Posterior cingulate gyrus (tissue), 11 donors: ENCODE data around the gene CLCN3.

Source experiments
- DNase-seq, 10 donors: peaks; one replicate each; pipeline versions ENCODE4 v3.0.0 to v3.0.0-alpha.2; 2020 to 2021; ENCODE audit warnings: mixed read lengths in 3 of 10
- intact Hi-C: fragments of 100-400 bp; cut with DNase I; formaldehyde crosslinking; loops from one replicate; pipeline ENCODE4 v1.15.1; 2023

Gene CLCN3

GRCh38 chr4:169616846-169617245, 3.5 kb upstream of the CLCN3 start:
- no peak for DNase-seq
- intact Hi-C loops: no loop called here

GRCh38 chr4:169617306-169617705, 3.1 kb upstream of the CLCN3 start:
- DNase-seq: no peak
- intact Hi-C loops: no loop called here

- no peak for DNase-seq
These were observed 2.1 kb upstream of the CLCN3 start for GRCh38 chr4:169618286-169618685.

GRCh38 chr4:169618986-169619385, 1.4 kb upstream of the CLCN3 start:
- DNase-seq: no peak
- intact Hi-C loops: no loop called here

More at GRCh38 chr4:169618286-169618685, 2.1 kb upstream of the CLCN3 start:
- intact Hi-C loops: no loop called here

- intact Hi-C loops: no loop called here
- peak in 4 of 10 donors; percentile 19 to 30 (median 24) for DNase-seq
These were observed 840 bp upstream of the CLCN3 start for GRCh38 chr4:169619518-169619957.

GRCh38 chr4:169620880-169621248, 486 bp downstream of the CLCN3 start:
- intact Hi-C loops: loop anchor here (1.0 to 5.0 kb wide), 3 partner anchors 9 to 171 kb away; partner anchors contain the start of gene NEK1

GRCh38 chr4:169621731-169622492, 1.5 kb downstream of the CLCN3 start:
- intact Hi-C loops: loop anchor here (2.0 to 5.0 kb wide), 2 partner anchors 39 to 170 kb away; no protein-coding TSS in a partner anchor
- no peak for DNase-seq

More at GRCh38 chr4:169620880-169621248, 486 bp downstream of the CLCN3 start:
- peak in 1 of 10 donors; percentile 5 for DNase-seq

- intact Hi-C loops: loop anchor here (5.0 kb wide), 1 partner anchor 170 kb away; no protein-coding TSS in a partner anchor
- no peak for DNase-seq
These were observed 2.2 kb downstream of the CLCN3 start for GRCh38 chr4:169622566-169622965.

- intact Hi-C loops: loop anchor here (5.0 kb wide), 1 partner anchor 168 kb away; no protein-coding TSS in a partner anchor
- DNase-seq: peak in 1 of 10 donors; percentile 24
These were observed 3.6 kb downstream of the CLCN3 start for GRCh38 chr4:169624012-169624411.

GRCh38 chr4:169625886-169626285, 5.5 kb downstream of the CLCN3 start:
- intact Hi-C loops: no loop called here
- peak in 1 of 10 donors; percentile 34 for DNase-seq

GRCh38 chr4:169626331-169627282, 6.2 kb downstream of the CLCN3 start:
- no peak for DNase-seq
- intact Hi-C loops: no loop called here

GRCh38 chr4:169627307-169627706, 6.9 kb downstream of the CLCN3 start:
- intact Hi-C loops: no loop called here
- no peak for DNase-seq

GRCh38 chr4:169628579-169628978, 8.2 kb downstream of the CLCN3 start:
- intact Hi-C loops: no loop called here
- DNase-seq: no peak

- no peak for DNase-seq
- intact Hi-C loops: no loop called here
These were observed 9.7 kb downstream of the CLCN3 start for GRCh38 chr4:169630069-169630468.

- intact Hi-C loops: no loop called here
- DNase-seq: no peak
These were observed 12.5 kb downstream of the CLCN3 start for GRCh38 chr4:169632896-169633295.

- no peak for DNase-seq
- intact Hi-C loops: no loop called here
These were observed 14.6 kb downstream of the CLCN3 start for GRCh38 chr4:169634975-169635374.

GRCh38 chr4:169640261-169640870, 20.0 kb downstream of the CLCN3 start:
- DNase-seq: no peak
- intact Hi-C loops: no loop called here

- no peak for DNase-seq
- intact Hi-C loops: no loop called here
These were observed 24.4 kb downstream of the CLCN3 start for GRCh38 chr4:169644802-169645201.

- no peak for DNase-seq
- intact Hi-C loops: no loop called here
These were observed 25.2 kb downstream of the CLCN3 start for GRCh38 chr4:169645627-169646026.

GRCh38 chr4:169649545-169650226, 29.3 kb downstream of the CLCN3 start:
- intact Hi-C loops: no loop called here

More at GRCh38 chr4:169649545-169650226, 29.3 kb downstream of the CLCN3 start:
- no peak for DNase-seq
